Esophagus (tissue), 2 donors: Measurements from ENCODE around the gene TTC32. TPM values are rescaled to one million over a fixed set of nuclear protein-coding genes. Genes with fewer than 3 reads are reported as not detected.
"Not testable (repeated sequence)": the region's sequence is repeated elsewhere in the genome, so short reads cannot be mapped to it uniquely, and the experiment has no call there.

Experiments used
- H3K27ac ChIP-seq, 2 donors: one replicate each; pipeline ENCODE4 v1.5.1; 2013; ENCODE audit warnings: low read depth in 2 of 2, mild to moderate bottlenecking in 2 of 2, inconsistent platforms in 1 of 2, low read length in 1 of 2, moderate library complexity in 1 of 2
- H3K27me3 ChIP-seq, 2 donors: one replicate each; pipeline ENCODE4 v1.6.1; 2013; ENCODE audit warnings: low read length in 2 of 2, control low read depth in 1 of 2, mild to moderate bottlenecking in 1 of 2; ENCODE audit not compliant: insufficient read depth in 2 of 2, control insufficient read depth in 1 of 2
- H3K36me3 ChIP-seq, 2 donors: one replicate each; pipeline ENCODE4 v1.6.1; 2013; ENCODE audit warnings: low read length in 1 of 2; ENCODE audit not compliant: control insufficient read depth in 2 of 2, insufficient read depth in 2 of 2
- H3K4me1 ChIP-seq, 2 donors: one replicate each; pipeline ENCODE4 v1.6.1; 2013; ENCODE audit warnings: low read length in 1 of 2; ENCODE audit not compliant: control insufficient read depth in 2 of 2, insufficient read depth in 2 of 2
- H3K4me3 ChIP-seq, 2 donors: one replicate each; pipeline ENCODE4 v1.5.1; 2013; ENCODE audit warnings: low read length in 2 of 2, mild to moderate bottlenecking in 2 of 2, low read depth in 1 of 2, moderate library complexity in 1 of 2
- H3K9me3 ChIP-seq, 2 donors: one replicate each; pipeline ENCODE4 v1.6.1; 2013; ENCODE audit warnings: mild to moderate bottlenecking in 2 of 2, low read depth in 1 of 2, low read length in 1 of 2, moderate library complexity in 1 of 2; ENCODE audit not compliant: control insufficient read depth in 2 of 2, insufficient read depth in 1 of 2
- WGBS, 2 donors: extraction: QIAGEN DNeasy Blood & Tissue Kit; methylation state at CpG; one replicate each; pipeline ENCODE4 v1.1.7; 2013; 5-methylcytosine and 5-hydroxymethylcytosine counted together
- polyA plus RNA-seq, 2 donors: library from polyadenylated mRNA; stranded (reverse); fragments of 200-250 nt; gene quantifications; one replicate each; pipeline ENCODE4 v1.2.3, GENCODE V29; 2013
- donor health status: healthy with polysubstance abuse.
- donor health status: Bipolar disorder and iron deficiency.

Gene TTC32
- polyA plus RNA-seq, 2 donors = 13.4 to 17.8 TPM

- not testable (repeated sequence) for H3K9me3 ChIP-seq, H3K27me3 ChIP-seq, H3K4me3 ChIP-seq, H3K36me3 ChIP-seq, H3K27ac ChIP-seq, H3K4me1 ChIP-seq
Observed at GRCh38 chr2:19880191-19880590, 21.6 kb downstream of the TTC32 start.

DNA sequence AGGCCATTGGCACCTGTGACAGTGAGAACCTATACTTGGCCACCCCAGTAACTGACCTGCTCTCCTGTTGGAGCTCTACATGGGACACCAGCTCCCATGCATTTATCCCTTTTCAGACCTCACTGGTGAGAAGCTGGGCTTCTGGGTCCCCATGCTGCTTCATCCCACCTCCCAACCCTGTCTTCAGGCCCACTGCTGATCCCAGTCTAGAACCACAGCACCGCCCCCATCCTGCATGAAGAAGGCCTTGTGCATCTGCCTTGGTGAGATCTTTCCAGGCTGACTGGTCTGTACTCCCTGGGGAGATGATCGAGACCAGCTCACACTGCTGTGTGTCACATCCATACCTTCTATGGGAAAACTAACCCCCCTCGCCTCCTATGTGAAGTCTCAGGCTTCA is 22.7 kb downstream of the TTC32 start:
- Histone ChIP-seq H3K9me3 (no peaks in the 10 kb centered on the region), H3K4me3 (no peak overlapping the region), H3K27me3 (no peaks in the 10 kb centered on the region), H3K36me3 (peaks cover 0 to 2% of the 10 kb centered on the region in 2 donors), H3K27ac (no peak overlapping the region), H3K4me1 (no peaks in the 10 kb centered on the region)
- WGBS, 2 donors = 78 to 81% methylated on average over 3 of the region's 3 CpGs

DNA sequence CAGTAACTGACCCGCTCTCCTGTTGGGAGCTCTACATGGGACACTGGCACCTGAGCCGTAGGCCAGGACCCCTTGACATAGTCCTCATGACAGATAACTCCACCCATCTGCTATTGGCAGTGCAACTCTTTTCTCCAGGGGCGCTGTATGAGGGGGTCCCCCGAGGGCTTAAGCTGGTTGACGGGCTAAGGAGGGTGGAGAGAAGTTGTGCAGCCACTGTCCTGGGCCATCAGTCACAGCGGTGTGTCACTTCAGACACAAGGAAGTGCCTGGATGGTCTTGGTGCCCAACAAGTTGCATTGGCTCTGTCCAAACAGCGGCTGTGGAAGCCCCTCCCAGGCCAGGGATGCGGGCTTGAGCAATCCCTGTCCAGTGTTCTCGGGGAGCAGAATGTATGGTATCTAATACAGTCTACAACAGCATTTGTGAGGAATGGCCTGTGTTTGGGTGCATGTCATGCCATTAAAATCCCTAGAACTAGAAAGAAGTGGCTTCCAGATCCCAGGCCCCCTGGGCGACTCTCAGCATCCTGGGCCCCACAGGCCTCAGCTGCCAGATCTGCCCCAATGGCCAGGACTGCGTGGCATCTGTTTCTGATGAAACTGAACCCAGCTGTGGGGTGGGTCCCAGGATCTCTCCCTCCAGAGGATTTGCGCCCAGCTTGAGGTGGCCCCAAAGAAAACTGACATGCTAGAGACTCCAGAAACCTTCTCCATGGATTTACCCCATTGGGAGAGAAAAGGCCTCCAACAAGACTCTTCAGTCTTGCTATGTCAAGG is 23.3 kb downstream of the TTC32 start:
- Histone ChIP-seq H3K9me3 (no peaks in the 10 kb centered on the region), H3K27ac (no peak overlapping the region), H3K27me3 (no peaks in the 10 kb centered on the region), H3K4me1 (no peaks in the 10 kb centered on the region), H3K4me3 (no peak overlapping the region), H3K36me3 (peaks cover 0 to 2% of the 10 kb centered on the region in 2 donors)
- 94 to 98% methylated on average over 12 of the region's 12 CpGs for WGBS, 2 donors

DNA sequence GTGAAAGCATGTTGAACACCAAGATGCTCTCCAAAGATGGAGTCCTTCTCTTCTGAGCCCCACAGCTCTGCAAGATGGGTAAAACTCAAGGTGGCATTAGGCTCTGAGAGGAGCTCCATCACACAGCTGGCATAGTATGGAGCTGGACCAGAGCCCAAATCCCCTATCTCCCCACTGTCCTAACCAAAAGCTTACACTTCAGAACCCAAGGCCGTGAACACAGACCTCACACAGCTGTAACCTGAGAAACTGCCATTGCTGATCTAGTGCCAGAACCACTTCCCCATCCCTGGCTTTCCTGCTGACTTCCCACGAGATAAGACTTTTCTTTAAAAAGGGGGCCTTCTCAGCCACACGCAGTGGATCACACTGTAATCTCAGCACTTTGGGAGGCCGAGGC is 25.0 kb downstream of the TTC32 start:
- Histone ChIP-seq H3K4me3 (no peak overlapping the region), H3K36me3 (peaks cover 0 to 2% of the 10 kb centered on the region in 2 donors), H3K4me1 (no peaks in the 10 kb centered on the region), H3K9me3 (no peaks in the 10 kb centered on the region), H3K27me3 (no peaks in the 10 kb centered on the region), H3K27ac (no peak overlapping the region)
- WGBS, 2 donors = 74 to 80% methylated on average over 4 of the region's 4 CpGs

DNA sequence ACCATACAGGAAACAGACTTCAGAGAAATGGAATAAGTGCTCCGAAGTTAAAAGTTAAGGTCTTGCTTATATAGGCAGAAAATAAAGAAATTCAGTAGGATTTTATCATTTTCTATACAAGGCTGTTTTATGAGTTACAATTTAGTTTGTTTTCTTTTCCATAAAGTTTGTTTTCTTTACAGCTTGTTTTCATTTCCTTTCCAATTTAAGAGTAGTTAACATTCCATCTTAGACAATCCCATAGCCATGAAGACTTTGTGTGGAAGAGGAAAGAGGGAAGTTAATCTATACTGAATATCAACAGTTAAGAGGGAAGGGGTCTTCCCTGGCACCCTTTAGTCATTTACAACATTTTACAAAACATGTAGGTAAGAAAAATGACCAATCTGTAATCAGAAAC is 26.5 kb downstream of the TTC32 start:
- Histone ChIP-seq H3K36me3 (peaks cover 0 to 2% of the 10 kb centered on the region in 2 donors), H3K4me3 (no peak overlapping the region), H3K27me3 (no peaks in the 10 kb centered on the region), H3K9me3 (no peaks in the 10 kb centered on the region), H3K27ac (no peak overlapping the region), H3K4me1 (peaks cover 0 to 2% of the 10 kb centered on the region in 2 donors)
- WGBS, 2 donors = 92 to 93% methylated on average over 1 of the region's 1 CpG

DNA sequence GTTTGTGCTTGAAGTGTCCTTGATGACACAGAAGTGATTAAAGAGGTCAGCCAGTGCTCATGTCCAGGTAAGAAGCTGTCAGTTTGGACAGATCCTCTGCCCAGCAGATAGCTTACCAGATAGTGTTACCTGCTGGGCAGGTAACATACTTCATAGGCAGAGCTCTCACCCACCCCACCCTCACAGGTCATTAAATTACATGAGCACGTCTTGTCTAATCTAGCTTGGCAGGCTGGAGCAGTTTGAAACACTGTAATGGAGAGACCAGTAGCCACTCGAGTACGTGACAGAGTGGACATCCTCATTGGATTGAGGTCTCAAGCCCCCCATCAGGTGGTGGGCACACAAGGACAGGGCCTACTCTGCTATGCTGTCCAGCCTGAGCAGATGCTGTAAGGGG is 27.1 kb downstream of the TTC32 start:
- WGBS, 2 donors = 90 to 93% methylated on average over 3 of the region's 3 CpGs
- Histone ChIP-seq H3K27ac (no peak overlapping the region), H3K4me1 (peaks cover 0 to 2% of the 10 kb centered on the region in 2 donors), H3K27me3 (no peaks in the 10 kb centered on the region), H3K4me3 (no peak overlapping the region), H3K36me3 (no peaks in the 10 kb centered on the region), H3K9me3 (no peaks in the 10 kb centered on the region)

- no peaks in the 10 kb centered on the region for H3K36me3 ChIP-seq
- WGBS, 2 donors = 87 to 88% methylated on average over 5 of the region's 5 CpGs
- H3K9me3 ChIP-seq = no peaks in the 10 kb centered on the region
- peaks cover 2 to 3% of the 10 kb centered on the region in 2 donors for H3K4me1 ChIP-seq
- H3K27ac ChIP-seq = no peak overlapping the region
- no peaks in the 10 kb centered on the region for H3K27me3 ChIP-seq
- no peak overlapping the region for H3K4me3 ChIP-seq
Observed at GRCh38 chr2:19873014-19873413, 28.8 kb downstream of the TTC32 start.

- Histone ChIP-seq H3K9me3 (no peaks in the 10 kb centered on the region), H3K27me3 (no peaks in the 10 kb centered on the region), H3K4me1 (peaks cover 2 to 3% of the 10 kb centered on the region in 2 donors), H3K27ac (no peak overlapping the region), H3K4me3 (no peak overlapping the region), H3K36me3 (no peaks in the 10 kb centered on the region)
- 80 to 90% methylated on average over 3 of the region's 3 CpGs for WGBS, 2 donors
Observed at GRCh38 chr2:19872302-19872701, 29.5 kb downstream of the TTC32 start.

DNA sequence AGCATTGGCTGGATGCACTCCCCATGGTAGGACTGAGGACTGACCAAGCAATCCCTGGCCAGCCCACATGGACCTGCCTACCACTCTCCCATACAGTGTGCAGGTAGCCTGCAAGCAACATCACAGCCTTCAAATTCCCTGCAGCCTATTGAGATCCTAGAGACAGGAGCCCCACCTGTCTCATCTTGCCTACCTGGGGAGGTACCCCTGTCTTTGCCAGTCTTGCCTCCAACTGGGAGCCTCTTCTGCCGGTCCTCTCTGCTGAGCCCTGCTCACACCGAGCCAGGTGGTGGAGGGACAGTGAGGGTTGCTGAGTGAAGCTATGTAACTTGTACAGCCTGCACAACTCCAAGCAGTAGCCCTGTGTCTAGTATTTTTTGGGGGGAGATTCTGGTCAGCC is 29.9 kb downstream of the TTC32 start:
- Histone ChIP-seq H3K4me3 (no peak overlapping the region), H3K9me3 (no peaks in the 10 kb centered on the region), H3K4me1 (peaks cover 2 to 3% of the 10 kb centered on the region in 2 donors), H3K36me3 (no peaks in the 10 kb centered on the region), H3K27ac (no peak overlapping the region), H3K27me3 (no peaks in the 10 kb centered on the region)
- whole genome bisulfite sequencing, 2 donors = 89 to 91% methylated on average over 2 of the region's 2 CpGs

- Histone ChIP-seq H3K27me3 (no peaks in the 10 kb centered on the region), H3K27ac (no peak overlapping the region), H3K4me3 (no peak overlapping the region), H3K9me3 (no peaks in the 10 kb centered on the region), H3K36me3 (no peaks in the 10 kb centered on the region), H3K4me1 (peaks cover 2 to 3% of the 10 kb centered on the region in 2 donors)
- 79 to 80% methylated on average over 4 of the region's 4 CpGs for WGBS, 2 donors
Observed at GRCh38 chr2:19870792-19871191, 31.0 kb downstream of the TTC32 start.
